ENCODE data around the gene VCP.
"Not testable (repeated sequence)": the region's sequence is repeated elsewhere in the genome, so short reads cannot be mapped to it uniquely, and the experiment has no call there.

Gene VCP

DNA sequence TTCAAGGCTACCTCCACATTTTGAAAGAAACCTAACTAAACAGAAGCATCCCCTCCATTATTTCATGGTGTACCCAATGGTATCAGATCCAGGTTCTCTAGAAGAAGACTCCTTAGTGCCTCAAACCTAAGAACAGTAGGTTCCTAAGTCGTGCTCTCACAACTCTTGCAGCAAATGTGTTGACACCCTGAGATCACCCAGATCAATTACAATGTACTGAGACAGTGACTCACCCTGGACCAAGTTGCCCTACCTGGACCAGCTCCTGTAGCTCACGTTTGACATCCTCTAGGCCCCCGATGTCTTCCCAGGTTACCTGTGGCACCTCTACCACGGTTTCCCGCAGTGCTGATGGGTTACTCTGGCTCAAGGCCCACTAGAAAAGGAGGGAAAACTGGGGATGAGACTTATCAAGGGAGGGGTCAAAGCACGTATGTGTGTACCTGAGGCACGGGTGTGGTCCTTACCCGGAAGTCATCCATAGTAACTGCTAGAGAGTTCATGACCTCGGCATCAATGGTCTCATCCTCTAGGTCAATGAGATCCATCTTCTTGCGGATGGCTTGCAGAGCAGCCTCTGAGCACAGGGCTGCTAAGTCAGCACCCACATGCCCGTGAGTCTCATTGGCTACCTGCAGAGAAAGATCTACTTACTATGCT, 11.7 kb downstream of the VCP start:
- DNase-seq (ENCODE audit: low spot score) = no peak

DNA sequence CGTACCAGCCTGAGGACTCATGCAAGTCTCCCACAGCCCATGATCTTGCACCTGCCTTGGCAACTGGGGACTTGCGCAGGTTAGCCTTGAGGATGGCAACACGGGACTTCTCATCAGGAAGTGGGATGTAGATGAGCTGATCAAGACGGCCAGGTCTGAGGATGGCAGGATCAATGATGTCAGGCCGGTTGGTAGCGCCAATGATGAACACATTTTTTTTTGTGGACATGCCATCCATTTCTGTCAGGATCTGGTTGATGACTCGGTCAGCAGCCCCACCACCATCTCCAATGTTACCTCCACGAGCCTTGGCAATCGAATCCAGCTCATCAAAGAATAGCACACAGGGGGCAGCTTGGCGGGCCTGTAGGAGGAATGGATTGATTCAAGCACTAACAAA, 13.0 kb downstream of the VCP start:
- DNase-seq (ENCODE audit: low spot score) = no peak

DNA sequence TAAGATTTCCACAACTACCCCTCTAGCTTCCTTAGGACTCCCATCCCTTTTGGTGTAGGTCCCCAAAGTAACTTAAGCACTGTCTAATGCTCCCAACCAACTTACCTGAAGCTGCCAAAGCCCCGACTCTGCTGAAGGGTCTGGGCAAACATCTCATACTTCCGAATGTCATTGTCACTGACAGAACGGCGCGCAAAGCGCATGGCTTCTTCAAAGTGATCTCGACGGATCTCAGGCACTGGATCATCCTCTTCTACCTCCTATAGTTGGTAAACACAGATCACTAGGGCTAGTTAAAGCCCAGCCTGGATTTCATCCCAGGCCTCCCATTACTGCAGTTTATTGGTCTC, 15.2 kb downstream of the VCP start:
- no peak for DNase-seq (ENCODE audit: low spot score)

DNA sequence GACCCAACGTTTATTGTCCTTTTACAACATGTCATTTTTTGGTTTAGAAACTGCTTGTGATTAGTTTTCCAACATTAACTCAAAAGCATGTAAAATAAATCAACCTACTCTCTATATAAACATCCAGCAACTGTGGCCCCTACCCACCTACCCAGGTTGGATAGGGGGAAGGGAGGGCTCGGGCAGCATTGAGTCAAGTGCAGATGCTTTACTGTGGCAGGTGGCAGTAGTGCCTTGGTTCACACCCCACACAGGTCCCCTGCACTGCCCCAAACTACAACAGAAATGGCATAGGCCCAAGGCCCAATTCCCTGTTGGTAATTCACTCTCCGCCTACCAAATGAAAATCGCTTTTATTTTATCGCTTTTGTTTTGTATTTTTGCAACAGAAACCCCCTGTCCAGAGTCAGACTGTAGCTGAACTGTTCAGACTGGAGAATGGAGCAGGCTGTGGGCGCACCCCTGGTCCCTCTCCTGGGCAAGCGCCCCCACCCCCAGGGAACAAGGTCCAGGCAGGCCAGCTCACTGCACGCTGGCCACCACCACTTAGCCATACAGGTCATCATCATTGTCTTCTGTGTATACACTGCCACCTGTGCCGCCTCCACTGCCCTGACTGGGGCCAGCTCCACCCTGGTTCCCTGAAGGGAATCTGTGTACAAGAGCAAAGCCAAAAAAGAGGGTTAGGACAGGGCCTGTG, 15.7 kb downstream of the VCP start:
- no peak for DNase-seq (ENCODE audit: low spot score)

DNA sequence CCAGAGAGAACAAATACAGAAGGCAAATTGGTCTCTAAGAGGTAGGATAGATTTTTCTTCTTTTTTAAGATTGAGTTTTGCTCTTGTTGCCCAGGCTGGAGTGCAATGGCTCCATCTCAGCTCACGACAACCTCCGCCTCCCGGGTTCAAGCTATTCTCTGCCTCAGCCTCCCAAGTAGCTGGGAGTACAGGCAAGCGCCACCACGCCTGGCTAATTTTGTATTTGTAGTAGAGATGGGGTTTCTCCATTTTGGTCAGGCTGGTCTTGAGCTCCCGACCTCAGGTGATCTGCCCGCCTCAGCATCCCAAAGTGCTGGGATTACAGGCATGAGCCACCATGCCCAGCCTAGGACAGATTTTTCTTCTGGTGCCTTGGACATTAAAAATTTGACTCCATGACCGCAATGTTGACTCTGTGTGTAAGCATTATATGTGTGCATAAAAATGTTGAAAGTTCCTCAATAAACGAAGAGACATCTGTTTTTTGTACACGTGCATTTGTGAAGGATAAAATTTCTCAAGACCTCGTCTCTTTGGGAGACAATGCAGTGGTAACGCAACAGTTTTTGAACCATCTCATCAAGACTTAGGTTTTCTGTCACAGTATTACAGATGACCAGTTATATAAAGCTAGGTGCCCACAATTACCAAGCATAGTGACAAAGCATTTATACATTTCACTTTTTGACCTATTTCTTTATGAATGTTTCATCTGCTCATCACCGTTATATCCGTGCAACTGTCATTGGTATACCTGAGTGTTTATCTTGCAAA, 17.4 kb downstream of the VCP start:
- DNase-seq (ENCODE audit: low spot score) = no peak

DNA sequence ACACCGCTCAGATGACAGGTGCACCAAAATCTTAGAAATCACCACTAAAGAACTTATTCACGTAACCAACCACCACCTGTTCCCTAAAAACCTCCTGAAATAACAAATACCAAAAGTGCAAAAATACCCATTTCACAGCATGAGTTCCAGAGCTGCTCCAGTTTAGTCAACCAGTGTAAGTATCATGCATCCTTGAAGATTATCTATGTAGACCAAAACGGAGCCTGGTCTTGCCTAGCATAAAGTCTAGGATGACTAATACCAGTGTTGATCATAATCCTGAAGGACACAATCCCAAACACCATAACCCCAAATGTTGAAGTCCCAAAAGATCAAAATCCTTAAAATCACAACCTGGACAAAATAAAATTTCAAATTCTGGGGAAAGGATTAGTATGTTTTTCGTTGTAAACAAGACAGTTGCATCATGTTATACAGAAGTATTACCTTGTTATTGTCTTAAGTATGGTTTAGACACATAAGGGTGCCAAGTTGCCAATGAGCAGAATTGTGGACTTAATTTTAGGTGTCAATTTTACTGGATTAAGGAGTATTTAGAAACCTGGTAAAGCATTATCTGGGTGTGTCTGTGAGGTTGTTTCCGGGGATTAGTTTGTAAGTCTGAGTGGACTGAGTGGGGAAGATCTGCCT, 18.1 kb downstream of the VCP start:
- DNase-seq (ENCODE audit: low spot score) = no peak

DNA sequence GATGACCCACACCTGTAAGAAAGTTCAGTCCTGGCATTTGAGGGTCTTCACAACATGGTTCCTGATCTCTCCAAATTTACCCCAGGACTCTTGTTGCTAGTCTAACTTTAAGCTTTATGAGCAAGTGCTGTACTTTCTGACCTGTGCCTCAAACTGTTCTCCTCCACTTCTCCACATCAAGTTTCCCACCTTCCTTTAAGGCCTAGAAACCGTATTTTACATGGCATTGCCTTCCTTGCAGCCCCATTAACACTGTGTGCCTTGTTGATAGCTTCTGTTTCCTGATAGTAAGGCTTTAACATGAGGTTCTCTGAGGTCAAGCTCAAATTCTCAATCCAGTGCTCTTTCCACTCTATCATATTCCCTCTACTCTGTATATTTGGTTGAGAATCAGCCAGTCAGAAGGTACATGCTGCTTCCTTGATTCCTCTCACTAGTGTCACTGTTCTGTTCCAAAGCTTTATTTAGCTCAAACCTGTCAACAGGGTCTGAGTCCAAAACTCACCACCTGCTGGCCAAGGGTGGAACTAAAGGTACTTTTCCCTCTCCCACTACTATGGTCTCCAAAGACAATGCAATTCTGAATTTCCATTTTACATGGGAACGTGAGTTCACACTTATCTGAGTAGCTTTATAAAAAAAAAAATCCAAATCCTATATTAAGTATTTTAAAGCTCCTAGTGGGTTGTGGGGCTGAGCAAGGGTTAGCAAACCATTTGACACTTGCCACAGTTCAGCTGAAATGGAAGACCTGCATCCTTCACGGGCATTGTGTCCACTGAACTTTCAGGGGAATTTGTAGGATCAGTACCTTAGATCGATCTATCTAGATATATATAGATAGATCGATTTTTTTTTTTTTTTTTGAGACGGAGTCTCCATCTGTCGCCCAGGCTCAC, 21.1 kb downstream of the VCP start:
- peak; percentile 48 for DNase-seq (ENCODE audit: low spot score)

DNA sequence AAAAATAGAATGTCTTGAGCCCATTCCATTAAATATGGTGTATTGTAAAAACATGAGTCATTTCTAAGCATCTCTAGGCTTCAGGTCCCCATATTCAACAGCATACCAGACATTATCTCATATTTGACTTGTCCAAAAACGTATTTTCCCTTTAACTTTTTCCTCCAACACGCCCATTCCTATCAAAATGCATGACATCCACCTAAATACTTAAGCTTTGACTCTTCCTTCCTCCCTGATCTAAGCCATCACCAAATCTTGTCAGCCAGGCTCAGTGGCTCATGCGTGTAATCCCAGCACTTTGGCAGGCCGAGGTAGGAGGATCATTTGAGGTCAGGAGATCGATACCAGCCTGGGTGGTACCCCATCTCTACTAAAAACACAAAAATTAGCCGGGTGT, 23.9 kb downstream of the VCP start:
- no peak for DNase-seq (ENCODE audit: low spot score)

DNA sequence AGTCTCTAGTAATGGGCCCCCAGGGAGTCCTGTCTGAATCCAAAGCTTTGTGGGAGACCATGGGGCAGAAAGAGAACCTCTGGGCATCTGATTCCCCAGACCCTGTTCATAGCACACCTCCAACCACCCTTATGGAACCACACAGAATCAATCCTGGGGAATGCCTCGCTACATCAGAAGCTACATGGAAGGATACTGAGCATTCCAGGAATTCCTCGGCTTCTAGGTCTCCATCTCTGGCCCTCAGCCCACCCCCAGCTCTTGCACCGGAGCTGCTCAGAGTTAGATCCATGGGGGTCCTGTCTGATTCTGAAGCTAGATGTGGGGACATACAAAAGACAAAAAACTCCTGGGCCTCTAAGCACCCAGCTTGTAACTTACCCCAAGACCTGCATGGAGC, 28.4 kb downstream of the VCP start:
- DNase-seq (ENCODE audit: low spot score) = no peak

DNA sequence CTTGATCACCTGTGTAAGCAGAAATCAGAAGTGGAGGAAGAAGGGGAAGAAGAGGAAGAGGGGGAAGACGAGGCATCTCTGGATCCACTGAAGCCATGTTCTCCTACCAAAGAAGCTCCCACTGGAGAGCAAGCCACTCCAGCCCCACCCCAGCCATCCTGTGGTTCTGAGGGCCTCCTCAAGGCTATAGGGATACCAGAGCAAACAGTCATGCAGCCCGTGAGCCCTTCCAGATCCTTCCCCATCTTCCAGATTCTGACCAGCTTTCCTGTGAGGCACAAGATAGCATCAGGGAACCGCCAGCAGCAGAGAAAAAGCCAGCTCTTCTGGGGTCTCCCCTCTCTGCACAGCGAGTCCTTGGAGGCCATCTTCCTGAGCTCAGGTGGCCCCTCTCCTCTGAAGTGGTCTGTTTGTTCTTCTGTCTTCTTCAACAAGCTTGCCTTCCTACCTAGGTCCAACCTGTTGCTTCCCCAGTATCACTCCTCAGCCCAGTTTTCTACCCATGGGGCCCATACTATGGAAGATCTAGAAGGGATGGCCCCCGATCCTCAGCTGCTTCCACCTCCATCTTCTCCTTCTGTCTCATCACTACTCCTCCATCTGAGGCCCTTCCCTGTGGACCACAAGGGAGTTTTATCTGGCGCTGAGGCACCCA, 29.4 kb downstream of the VCP start:
- no peak for DNase-seq (ENCODE audit: low spot score)

DNA sequence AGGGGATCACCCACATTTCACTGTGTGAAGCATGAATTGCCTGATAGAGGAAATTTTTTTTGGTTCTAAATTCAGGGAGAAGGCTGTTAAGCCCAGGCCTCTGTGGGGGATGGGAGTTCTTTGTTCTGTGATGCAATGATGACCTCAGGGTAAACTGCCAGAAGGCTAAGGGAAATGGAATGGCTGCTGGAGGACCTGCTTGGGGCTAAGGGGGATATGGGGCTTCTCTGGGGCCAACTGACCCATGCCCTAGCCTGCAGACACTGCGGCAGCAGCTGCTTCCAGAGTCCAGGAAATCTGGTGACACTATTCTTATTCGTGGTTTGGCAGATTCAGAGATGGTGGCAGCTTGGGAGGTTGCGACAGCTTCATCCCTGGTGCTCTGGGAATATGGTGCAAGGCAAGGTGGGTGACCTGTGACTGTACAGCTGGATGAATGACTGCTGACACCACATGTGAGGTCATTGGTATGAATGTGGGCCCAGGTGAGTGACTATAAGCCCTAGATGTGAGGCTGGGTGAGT, 30.3 kb downstream of the VCP start:
- DNase-seq (ENCODE audit: low spot score) = no peak

DNA sequence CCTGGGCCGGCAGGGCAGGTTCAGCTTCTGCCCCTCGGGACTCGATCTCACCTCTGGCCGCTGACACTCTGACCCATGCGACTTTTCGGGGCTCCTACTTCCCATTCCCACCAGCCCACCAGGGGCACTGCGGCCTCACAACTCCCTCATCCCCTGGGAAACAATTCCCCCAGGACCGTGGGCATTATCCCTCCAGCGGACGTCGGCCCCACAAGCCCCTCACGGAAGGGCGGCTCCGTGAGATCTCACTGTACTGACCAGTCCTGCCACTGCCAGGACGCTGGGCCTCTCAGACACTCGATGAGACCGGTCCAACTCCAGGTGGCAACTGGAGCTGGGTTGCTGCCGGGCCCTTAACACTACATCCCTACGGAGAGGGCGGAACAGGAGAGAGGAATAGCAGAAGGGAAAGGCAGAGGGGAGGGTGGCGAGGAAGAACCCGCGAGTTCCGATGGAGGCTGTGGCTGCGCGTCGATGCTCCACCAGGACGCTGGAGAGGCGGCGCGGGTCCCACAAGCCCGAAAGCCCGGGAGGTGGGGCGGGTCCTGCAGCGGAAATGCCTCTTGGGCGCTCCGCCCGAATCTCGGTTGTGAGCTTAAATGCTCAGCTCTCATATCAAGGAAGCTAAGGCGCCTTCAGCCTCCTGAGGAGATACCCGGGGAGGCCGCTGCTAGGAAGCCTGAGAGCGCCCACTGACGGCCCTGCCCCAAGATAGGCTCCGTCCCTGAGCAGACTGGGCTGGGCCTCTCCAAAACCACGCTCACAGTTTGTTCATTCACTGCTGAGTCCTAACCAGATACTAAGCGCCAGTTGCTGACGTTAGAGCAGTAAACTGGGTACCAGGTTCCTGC, 36.3 kb downstream of the VCP start:
- DNase-seq (ENCODE audit: low spot score) = no peak

DNA sequence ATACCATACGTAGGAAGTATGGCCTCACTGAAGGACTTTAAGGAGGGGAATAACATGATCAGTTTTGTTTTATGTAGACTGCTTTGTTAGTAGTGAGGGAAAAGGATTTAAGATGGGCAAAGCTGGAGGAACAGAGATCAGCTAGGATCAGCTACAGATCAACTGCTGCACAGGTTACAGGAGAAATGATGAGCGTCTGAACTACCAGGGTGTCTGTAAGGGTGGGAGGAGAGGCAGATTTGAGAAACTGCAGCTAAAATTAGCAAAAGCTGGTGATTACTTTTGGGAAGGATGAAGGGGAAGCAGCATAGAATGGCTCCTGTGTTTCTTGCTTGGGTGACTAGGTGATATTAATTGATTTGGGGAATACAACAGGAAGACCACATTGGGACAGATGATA, 39.3 kb downstream of the VCP start:
- no peak for DNase-seq (ENCODE audit: low spot score)

DNA sequence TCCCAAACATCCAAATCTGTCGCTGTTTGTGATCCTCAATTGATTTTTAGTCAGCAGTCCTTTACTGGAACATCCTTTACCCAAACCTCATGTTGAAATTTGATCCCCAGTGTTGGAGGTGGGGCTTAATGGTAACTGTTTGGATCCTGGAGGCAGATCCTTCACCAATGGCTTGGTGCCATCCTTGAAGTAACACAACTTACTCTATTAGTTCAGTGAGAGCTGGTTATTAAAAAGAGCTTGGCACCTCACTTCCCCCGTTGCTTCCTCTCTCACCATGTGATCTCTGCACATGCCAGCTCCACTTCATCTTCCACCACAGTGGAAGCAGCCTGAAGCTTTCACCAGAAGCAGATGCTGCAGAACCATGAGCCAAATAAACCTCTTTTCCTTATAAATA, 42.6 kb downstream of the VCP start:
- no peak for DNase-seq (ENCODE audit: low spot score)

DNA sequence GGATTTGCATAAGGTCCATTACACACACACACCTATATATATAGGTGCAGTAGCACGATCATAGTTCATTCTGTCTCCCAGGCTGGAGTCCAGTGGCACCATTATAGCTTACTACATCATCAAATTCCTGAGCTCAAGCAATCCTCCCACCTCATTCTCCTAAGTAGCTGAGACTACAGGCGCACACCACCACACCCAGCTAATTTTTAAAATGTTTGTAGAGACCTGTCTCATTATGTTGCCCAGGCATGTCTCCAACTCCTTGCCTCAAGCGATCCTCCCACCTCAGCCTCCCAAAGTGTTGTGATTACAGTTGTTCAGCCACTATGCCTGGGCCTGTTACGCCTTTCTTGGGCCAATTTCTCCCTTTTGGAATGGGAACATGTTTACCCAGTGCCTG, 43.2 kb downstream of the VCP start:
- DNase-seq (ENCODE audit: low spot score) = no peak

DNA sequence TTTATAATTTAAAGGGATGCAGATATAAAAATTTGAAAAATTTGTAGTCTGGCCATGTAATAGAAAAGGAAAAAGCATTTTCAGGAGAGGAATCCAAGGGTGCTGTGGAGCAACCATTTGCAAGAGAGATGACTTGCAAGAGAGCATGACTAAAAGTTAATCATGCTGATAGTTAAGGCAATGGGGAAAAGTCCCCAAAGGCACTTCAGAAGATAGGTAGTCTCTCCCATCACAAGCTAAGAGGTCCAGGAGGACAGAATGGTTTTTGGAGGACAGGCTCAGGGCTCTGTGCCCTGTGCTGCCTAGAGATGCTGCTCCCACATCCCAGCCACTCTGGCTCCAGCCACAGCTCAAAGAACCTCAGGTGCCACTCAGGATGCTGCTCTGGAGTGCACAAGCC, 44.1 kb downstream of the VCP start:
- no peak for DNase-seq (ENCODE audit: low spot score)

DNA sequence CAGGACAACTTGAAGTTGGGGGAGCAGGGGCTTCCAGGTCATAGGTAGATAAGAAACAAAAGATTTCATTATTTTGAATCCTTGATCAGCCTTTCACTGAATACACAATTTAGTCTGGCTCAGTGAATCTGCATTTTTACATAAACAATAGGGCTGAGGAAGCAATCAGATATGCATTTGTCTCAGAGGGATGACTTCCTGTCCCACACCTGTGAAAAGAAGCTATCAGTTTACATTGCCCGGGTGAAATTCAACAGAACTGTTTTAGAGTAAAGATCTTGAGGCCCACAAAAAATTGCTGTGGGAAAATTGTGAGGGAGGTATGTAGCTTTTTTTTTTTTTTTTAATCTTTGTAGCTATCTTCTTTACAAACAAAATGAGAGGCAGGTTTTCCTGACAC, 44.6 kb downstream of the VCP start:
- no peak for DNase-seq (ENCODE audit: low spot score)

DNA sequence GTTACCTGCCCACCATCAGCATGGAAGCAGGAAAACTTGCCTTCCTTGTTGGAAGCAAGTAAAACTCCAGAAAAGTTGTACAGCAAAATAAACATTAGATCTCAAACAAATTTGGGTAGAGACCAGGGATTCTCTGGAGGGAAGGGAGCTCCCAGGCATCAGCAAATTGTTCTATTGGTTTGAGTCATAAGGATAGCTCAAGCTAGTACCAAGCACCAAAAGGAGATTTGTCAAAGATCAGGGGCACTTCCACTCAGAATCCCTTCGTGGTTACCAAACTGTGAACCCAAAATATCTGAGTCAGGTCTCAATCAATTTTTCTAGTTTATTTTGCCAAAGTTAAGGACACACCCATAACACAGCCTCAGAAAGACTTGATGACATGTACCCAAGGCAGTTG, 45.1 kb downstream of the VCP start:
- DNase-seq (ENCODE audit: low spot score) = no peak

DNA sequence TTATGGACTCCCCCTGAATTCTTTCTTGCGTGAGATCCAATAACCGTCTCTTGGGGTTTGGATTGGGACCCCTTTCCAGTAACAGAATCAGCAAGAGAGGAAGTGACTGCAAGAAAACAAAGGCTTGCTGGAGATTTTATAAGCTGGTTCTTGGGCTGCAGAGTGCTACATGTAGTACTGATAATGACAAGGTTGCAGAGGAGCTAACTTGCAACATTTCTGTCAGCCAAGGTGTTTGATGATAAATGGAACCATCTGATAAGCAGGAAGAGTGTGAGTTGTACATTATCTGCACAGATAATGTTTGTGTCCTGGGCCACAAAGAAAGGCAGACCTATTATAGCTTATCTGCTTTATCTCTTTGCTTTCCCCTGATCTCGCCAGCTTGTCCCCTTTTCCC, 45.8 kb downstream of the VCP start:
- DNase-seq (ENCODE audit: low spot score) = no peak

DNA sequence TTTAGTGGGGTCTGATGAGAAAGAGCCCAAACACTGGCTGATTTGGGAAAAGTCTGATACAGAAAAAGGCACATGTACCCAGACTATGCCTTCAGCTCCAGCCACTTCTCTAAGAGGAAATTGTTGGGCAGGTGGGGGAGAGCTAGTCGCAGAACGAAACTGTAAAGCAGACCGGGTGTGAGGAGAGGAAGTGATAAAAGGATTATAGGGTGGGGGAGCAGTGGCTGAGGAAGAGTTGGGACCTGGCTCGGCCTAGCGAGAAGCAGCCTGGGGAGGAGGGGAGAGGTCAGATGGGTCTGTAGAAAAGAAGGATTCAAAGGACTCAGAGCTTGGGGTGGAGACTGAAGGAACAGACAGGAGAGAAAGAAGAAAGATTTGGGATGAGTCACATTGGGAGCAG, 49.0 kb downstream of the VCP start:
- DNase-seq (ENCODE audit: low spot score) = not testable (repeated sequence)
